Panc1 (cell line): Measurements from ENCODE around the gene ATXN7L1. TPM values are rescaled to one million over a fixed set of nuclear protein-coding genes. Genes with fewer than 3 reads are reported as not detected.

ENCODE experiments used
- ATAC-seq: fragments of 200-7000 bp; cut with Tn5 transposase; 2 replicates; pipeline ENCODE4 v1.9.1; 2020; ENCODE audit warnings: mild to moderate bottlenecking, moderate library complexity
- BruUV-seq: library from RNA; stranded (reverse); fragments of 400-500 nt; replicated peaks from 2 replicates; lab custom pipeline; 2021; lab: Mats Ljungman, UMichigan
- CTCF ChIA-PET: fragments of 300-600 bp; sonication (Branson Sonifier 250); formaldehyde crosslinking; loops from one replicate; lab custom pipeline; 2022; ENCODE audit warnings: antibody characterized with exemption; lab: Charles Lee
- POLR2A ChIA-PET: fragments of 300-600 bp; sonication (Branson Sonifier 250); formaldehyde crosslinking; loops from one replicate; lab custom pipeline; 2022; ENCODE audit warnings: antibody characterized with exemption; lab: Charles Lee
- DNase-seq: peaks from one replicate; pipeline ENCODE4 v3.0.0-alpha.2; 2010; ENCODE audit warnings: low read depth, low spot score
- H3K27ac ChIP-seq: 2 replicates; pipeline ENCODE4 v1.5.1; 2011; ENCODE audit warnings: mild to moderate bottlenecking, low read length, inconsistent platforms
- H3K27me3 ChIP-seq: fragments of 200-500 bp; sonication (Bioruptor generic); 2 replicates; pipeline ENCODE4 v1.6.0; 2014; ENCODE audit warnings: low read length, inconsistent platforms; ENCODE audit not compliant: control insufficient read depth, insufficient read depth
- H3K36me3 ChIP-seq: fragments of 200-500 bp; sonication (Bioruptor generic); 2 replicates; pipeline ENCODE4 v1.5.1; 2014; ENCODE audit warnings: inconsistent platforms, mild to moderate bottlenecking, low read length, moderate library complexity; ENCODE audit not compliant: control insufficient read depth, insufficient read depth
- H3K4me1 ChIP-seq: 2 replicates; pipeline ENCODE4 v1.5.1; 2011; ENCODE audit warnings: inconsistent platforms, mild to moderate bottlenecking, low read length, moderate library complexity; ENCODE audit not compliant: control insufficient read depth, insufficient read depth
- H3K4me3 ChIP-seq, 2 experiments: 2 replicates each; pipeline ENCODE4 v1.5.1; 2011 to 2012; ENCODE audit warnings: low read depth in 2 of 2, low read length in 2 of 2, mild to moderate bottlenecking in 2 of 2, inconsistent platforms in 1 of 2, moderate library complexity in 1 of 2
- H3K9me3 ChIP-seq: fragments of 200-500 bp; sonication (Bioruptor generic); 2 replicates; pipeline ENCODE4 v1.5.1; 2014; ENCODE audit warnings: low read depth, mild to moderate bottlenecking, inconsistent platforms, low read length, moderate library complexity; ENCODE audit not compliant: control insufficient read depth, insufficient read depth
- CTCF ChIP-seq: fragments of 450-650 bp; IDR thresholded peaks from 2 replicates; pipeline ENCODE4 v1.5.1; 2017; ENCODE audit warnings: mild to moderate bottlenecking
- POLR2AphosphoS5 ChIP-seq: IDR thresholded peaks from 2 replicates; pipeline ENCODE4 v1.6.1; 2012; ENCODE audit warnings: mild to moderate bottlenecking, low read depth, low read length, moderate library complexity
- REST ChIP-seq, 2 experiments: IDR thresholded peaks; 2 replicates each; pipeline ENCODE4 v1.6.1; 2011 to 2012; ENCODE audit warnings: low read depth in 2 of 2, control low read depth in 1 of 2, low read length in 1 of 2, mild to moderate bottlenecking in 1 of 2, moderate library complexity in 1 of 2; ENCODE audit not compliant: insufficient read depth in 1 of 2
- SIN3A ChIP-seq: IDR thresholded peaks from 2 replicates; pipeline ENCODE4 v1.6.1; 2012; ENCODE audit warnings: low read depth, mild to moderate bottlenecking, low read length, moderate library complexity, borderline replicate concordance; ENCODE audit not compliant: insufficient read depth
- TCF7L2 ChIP-seq: IDR thresholded peaks from 2 replicates; pipeline ENCODE4 v1.6.1; 2011; ENCODE audit warnings: mild to moderate bottlenecking, low read depth, low read length, inconsistent platforms
- in situ Hi-C: cut with HindIII; loops from 2 replicates; pipeline ENCODE4 v1.10.0; 2016; ENCODE audit warnings: low sequenced_read_pairs, low pct_unique_long_range_greater_than_20kb
- intact Hi-C: fragments of 100-400 bp; cut with micrococcal nuclease; formaldehyde crosslinking; loops from one replicate; pipeline ENCODE4 v1.10.0; 2022; ENCODE audit not compliant: unreplicated experiment
- total RNA-seq: library from RNA; stranded (reverse); gene quantifications from one replicate; pipeline ENCODE4 v1.2.1, GENCODE V29; 2021; ENCODE audit not compliant: unreplicated experiment

Gene ATXN7L1
- total RNA-seq, 1 experiment from 2014 or later, result 10.8 TPM

GRCh38 chr7:105826143-105826542, 50.3 kb downstream of the ATXN7L1 start:
- in situ Hi-C loops (no loop called here), intact Hi-C loops (no loop called here)
- BruUV-seq, result no TSS peak
- no peaks in the 10 kb centered on the region for H3K27me3 ChIP-seq
- H3K9me3 ChIP-seq, result no peaks in the 10 kb centered on the region
- ATAC-seq (no peak), DNase-seq (no peak)
- CTCF ChIA-PET, result no interaction called here
- TF ChIP-seq REST (IDR thresholded peaks at IDR 0.05; ENCODE audit: insufficient read depth in 1 of 2, low read depth in 2 of 2, low read length in 1 of 2), result no peak
- no peak for TF ChIP-seq CTCF
- no peak for TF ChIP-seq POLR2AphosphoS5
- TF ChIP-seq TCF7L2, result no peak
- TF ChIP-seq SIN3A, result no peak
- no peaks in the 10 kb centered on the region for H3K36me3 ChIP-seq
- POLR2A ChIA-PET, result no interaction called here
- H3K4me3 ChIP-seq, result no peak overlapping the region
- peaks cover 41% of the 10 kb centered on the region for H3K4me1 ChIP-seq
- no peak overlapping the region for H3K27ac ChIP-seq

- intact Hi-C loops (no loop called here), in situ Hi-C loops (no loop called here)
- Histone ChIP-seq H3K4me1 (peaks cover 34% of the 10 kb centered on the region), H3K27me3 (no peaks in the 10 kb centered on the region), H3K27ac (no peak overlapping the region), H3K36me3 (no peaks in the 10 kb centered on the region), H3K4me3 (no peak overlapping the region), H3K9me3 (no peaks in the 10 kb centered on the region)
- DNase-seq (no peak), ATAC-seq (no peak)
- BruUV-seq, result no TSS peak
- ChIA-PET POLR2A (no interaction called here), CTCF (no interaction called here)
- TF ChIP-seq TCF7L2, result no peak
- no peak for TF ChIP-seq POLR2AphosphoS5
- TF ChIP-seq SIN3A, result no peak
- TF ChIP-seq REST (IDR thresholded peaks at IDR 0.05; ENCODE audit: insufficient read depth in 1 of 2, low read depth in 2 of 2, low read length in 1 of 2), result no peak
- no peak for TF ChIP-seq CTCF
These were observed 51.0 kb downstream of the ATXN7L1 start for GRCh38 chr7:105825371-105825770.
